ENCODE measurements around the gene ITGB3BP. TPM values are rescaled to one million over a fixed set of nuclear protein-coding genes. Genes with fewer than 3 reads are reported as not detected.

Gene ITGB3BP
- total and polyA plus RNA-seq, 2 of the 4 experiments (the other 2 are of a cell fraction), result 8.1 to 11.9 TPM

DNA sequence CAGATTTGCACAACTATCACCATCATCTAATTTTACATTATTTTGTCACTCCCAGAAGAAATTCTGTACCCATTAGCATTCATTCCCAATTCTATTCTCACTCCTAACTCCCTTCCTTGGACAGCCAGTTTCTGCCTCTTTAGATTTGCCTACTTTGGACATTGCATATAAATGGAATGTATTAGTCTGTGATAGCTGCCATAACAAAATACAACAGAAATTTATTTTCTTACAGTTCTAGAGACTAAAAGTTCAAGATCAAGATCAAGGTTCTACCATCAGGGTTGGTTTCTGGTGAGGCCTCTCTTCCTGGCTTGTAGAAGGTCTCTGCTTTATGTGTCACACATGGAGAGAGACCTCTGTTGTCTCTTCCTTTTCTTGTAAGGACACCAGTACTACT is 93.7 kb downstream of the ITGB3BP start:
- intact Hi-C loops (cut with micrococcal nuclease), result no loop called here
- H2AK5ac ChIP-seq (ENCODE audit: low read depth, low read length), result no peak overlapping the region
- no peaks in the 10 kb centered on the region for H3K4me1 ChIP-seq (ENCODE audit: control insufficient read depth, insufficient read depth, low read length)
- no peak overlapping the region for H3K4me2 ChIP-seq (ENCODE audit: low read depth, low read length)
- DNase-seq (no peak), ATAC-seq (ENCODE audit: low read depth) (no peak)
- H3K9ac ChIP-seq (ENCODE audit: low read depth, low read length), result no peak overlapping the region
- ChIA-PET POLR2A (ENCODE audit: unreplicated experiment) (no interaction called here), CTCF (no interaction called here)
- H3K79me1 ChIP-seq (ENCODE audit: low read depth in 1 of 2, low read length in 2 of 2), result no peaks in the 10 kb centered on the region
- H3K14ac ChIP-seq (replicated peaks; ENCODE audit: low read depth, low read length), result no peak overlapping the region
- H3K9me3 ChIP-seq (ENCODE audit: control insufficient read depth, insufficient read depth, low read length), result no peaks in the 10 kb centered on the region; the same call in 1 of the 2 replicates
- TF ChIP-seq SMC3 (IDR thresholded peaks at IDR 0.05; ENCODE audit: low read depth, low read length), result no peak
- no peak for TF ChIP-seq BHLHE40 (IDR thresholded peaks at IDR 0.05; ENCODE audit: low read depth, low read length)
- no peak overlapping the region for H3K18ac ChIP-seq (ENCODE audit: low read depth, low read length)
- H2BK15ac ChIP-seq (ENCODE audit: low read depth, low read length), result no peak overlapping the region
- H4K91ac ChIP-seq (ENCODE audit: insufficient read depth, low read depth, low read length), result no peak overlapping the region
- no peak overlapping the region for H3K27ac ChIP-seq (ENCODE audit: insufficient read depth, low read length)
- no TSS peak for BruUV-seq (replicated peaks)
- no peaks in the 10 kb centered on the region for H3K9me1 ChIP-seq (ENCODE audit: insufficient read depth, low read length)
- H3K4me3 ChIP-seq (ENCODE audit: insufficient read depth, low read depth, low read length), result no peak overlapping the region
- in situ Hi-C loops (cut with MboI; ENCODE audit: low sequenced_read_pairs), result loop anchor here (25.0 kb wide), 1 partner anchor 592 kb away; no protein-coding TSS in a partner anchor
- no peak overlapping the region for H2AK9ac ChIP-seq (replicated peaks; ENCODE audit: low read depth, low read length, poor library complexity)
- no peak overlapping the region for H4K5ac ChIP-seq (ENCODE audit: low read depth, low read length)
- H3K23ac ChIP-seq (ENCODE audit: low read depth, low read length), result no peak overlapping the region
- H2BK20ac ChIP-seq (ENCODE audit: low read depth, low read length), result no peak overlapping the region
- H2AFZ ChIP-seq (replicated peaks; ENCODE audit: low read length, poor library complexity), result no peak overlapping the region
- dilution Hi-C loops (cut with HindIII; ENCODE audit: low sequenced_read_pairs, unreplicated experiment), result no loop called here
- no peak overlapping the region for H2BK5ac ChIP-seq (ENCODE audit: low read depth, low read length, poor library complexity, severe bottlenecking)
- no peaks in the 10 kb centered on the region for H3K27me3 ChIP-seq (ENCODE audit: control insufficient read depth, insufficient read depth, low read length)
- no peak overlapping the region for H3K4ac ChIP-seq (ENCODE audit: low read depth, low read length)
- H4K8ac ChIP-seq (ENCODE audit: low read depth in 2 of 2, low read length in 2 of 2), result no peak overlapping the region
- H4K20me1 ChIP-seq (ENCODE audit: insufficient read depth, low read length), result no peaks in the 10 kb centered on the region
- no peaks in the 10 kb centered on the region for H3K36me3 ChIP-seq (ENCODE audit: control insufficient read depth, insufficient read depth, low read length)
- no peak overlapping the region for H2BK120ac ChIP-seq (ENCODE audit: low read depth, low read length)
- no peak overlapping the region for H3K56ac ChIP-seq (ENCODE audit: extremely low read depth, insufficient read depth, low read length)
